Neural cell (in vitro differentiated cells): ENCODE measurements around the gene DRICH1. TPM values are rescaled to one million over a fixed set of nuclear protein-coding genes. Genes with fewer than 3 reads are reported as not detected.
"Not testable (repeated sequence)": the region's sequence is repeated elsewhere in the genome, so short reads cannot be mapped to it uniquely, and the experiment has no call there.

ENCODE experiments used
- H2AFZ ChIP-seq: fragments of 200-600, 300-800 bp; sonication (generic), shearing (Covaris generic); 2 replicates; pipeline ENCODE4 v1.6.0; 2014; ENCODE audit warnings: low read depth, mild to moderate bottlenecking, antibody characterized with exemption, low read length, moderate library complexity
- H3F3A ChIP-seq: fragments of 200-600 bp; shearing (Covaris generic); 2 replicates; pipeline ENCODE4 v1.6.1; 2016; ENCODE audit warnings: mild to moderate bottlenecking, moderate library complexity, mixed read lengths, antibody characterized with exemption, low read length; ENCODE audit not compliant: insufficient read depth, poor library complexity, severe bottlenecking
- H3K27ac ChIP-seq: fragments of 200-600, 300-800 bp; sonication (generic), shearing (Covaris generic); 2 replicates; pipeline ENCODE4 v1.5.1; 2014; ENCODE audit warnings: mild to moderate bottlenecking, low read length, moderate library complexity
- H3K27me3 ChIP-seq: fragments of 300-800, 200-600 bp; sonication (generic), shearing (Covaris generic); 2 replicates; pipeline ENCODE4 v1.6.0; 2014; ENCODE audit warnings: mild to moderate bottlenecking, low read depth, low read length, moderate library complexity; ENCODE audit not compliant: insufficient read depth
- H3K36me3 ChIP-seq: fragments of 300-800, 200-600 bp; sonication (generic), shearing (Covaris generic); 2 replicates; pipeline ENCODE4 v1.5.1; 2014; ENCODE audit warnings: mild to moderate bottlenecking, antibody characterized with exemption, low read length, moderate library complexity; ENCODE audit not compliant: insufficient read depth
- H3K4me2 ChIP-seq: fragments of 300-800, 200-600 bp; sonication (generic), shearing (Covaris generic); 2 replicates; pipeline ENCODE4 v1.6.0; 2014; ENCODE audit warnings: mild to moderate bottlenecking, low read length
- H3K4me3 ChIP-seq: fragments of 300-800, 200-600 bp; sonication (generic), shearing (Covaris generic); 2 replicates; pipeline ENCODE4 v1.5.1; 2014; ENCODE audit warnings: mild to moderate bottlenecking, low read length, moderate library complexity
- H3K79me2 ChIP-seq: fragments of 200-600 bp; shearing (Covaris generic); replicated peaks from 2 replicates; pipeline ENCODE4 v1.6.0; 2014; ENCODE audit warnings: mild to moderate bottlenecking, low read length, moderate library complexity; ENCODE audit not compliant: insufficient read depth
- H3K9ac ChIP-seq: fragments of 300-800, 200-600 bp; sonication (generic), shearing (Covaris generic); 2 replicates; pipeline ENCODE4 v1.6.1; 2016; ENCODE audit warnings: mild to moderate bottlenecking, low read length, mixed read lengths
- H3K9me2 ChIP-seq: fragments of 200-600 bp; shearing (Covaris generic); 2 replicates; pipeline ENCODE4 v1.6.1; 2016; ENCODE audit warnings: mild to moderate bottlenecking, low read length, mixed read lengths; ENCODE audit not compliant: insufficient read depth
- H3K9me3 ChIP-seq: fragments of 200-600, 300-800 bp; sonication (generic), shearing (Covaris generic); 2 replicates; pipeline ENCODE4 v1.6.1; 2016; ENCODE audit warnings: mild to moderate bottlenecking, mixed run types, low read length, moderate library complexity, mixed read lengths
- H4K20me1 ChIP-seq: fragments of 200-600 bp; shearing (Covaris generic); 2 replicates; pipeline ENCODE4 v1.6.1; 2016; ENCODE audit warnings: mild to moderate bottlenecking, mixed run types; ENCODE audit not compliant: insufficient read depth
- CTCF ChIP-seq: fragments of 450-650 bp; IDR thresholded peaks from 2 replicates; pipeline ENCODE4 v1.5.1; 2014; ENCODE audit warnings: antibody characterized with exemption, mild to moderate bottlenecking, moderate library complexity; ENCODE audit not compliant: poor library complexity, severe bottlenecking
- EP300 ChIP-seq: fragments of 450-650 bp; conservative IDR thresholded peaks from 2 replicates; pipeline ENCODE4 v1.6.1; 2014; ENCODE audit warnings: antibody characterized with exemption, mild to moderate bottlenecking, moderate library complexity; ENCODE audit not compliant: poor library complexity, severe bottlenecking
- EZH2 ChIP-seq: fragments of 200-600, 300-800 bp; shearing (Covaris generic), sonication (generic); IDR thresholded peaks from 2 replicates; pipeline ENCODE4 v1.6.1; 2014; ENCODE audit warnings: antibody characterized with exemption, low read length, borderline replicate concordance, mild to moderate bottlenecking; ENCODE audit not compliant: insufficient read depth, poor library complexity, severe bottlenecking
- MXI1 ChIP-seq: fragments of 450-650 bp; conservative IDR thresholded peaks from 2 replicates; pipeline ENCODE4 v1.6.1; 2014; ENCODE audit warnings: antibody characterized with exemption, mild to moderate bottlenecking; ENCODE audit not compliant: poor library complexity, severe bottlenecking
- POLR2AphosphoS5 ChIP-seq: IDR thresholded peaks from 2 replicates; pipeline ENCODE4 v1.6.1; 2012
- RAD21 ChIP-seq: fragments of 450-650 bp; conservative IDR thresholded peaks from 2 replicates; pipeline ENCODE4 v1.6.1; 2014; ENCODE audit warnings: antibody characterized with exemption, mild to moderate bottlenecking, moderate library complexity
- REST ChIP-seq: IDR thresholded peaks from 2 replicates; pipeline ENCODE4 v1.6.1; 2012; ENCODE audit warnings: borderline replicate concordance
- SMC3 ChIP-seq: fragments of 450-650 bp; conservative IDR thresholded peaks from 2 replicates; pipeline ENCODE4 v1.6.1; 2014; ENCODE audit warnings: antibody characterized with exemption, mild to moderate bottlenecking, moderate library complexity; ENCODE audit not compliant: poor library complexity
- TAF1 ChIP-seq: IDR thresholded peaks from 2 replicates; pipeline ENCODE4 v1.6.1; 2012; ENCODE audit warnings: low read depth
- polyA plus RNA-seq: library from polyadenylated mRNA; depleted of rRNA; stranded (reverse); fragments of >200 nt; gene quantifications from 2 replicates; pipeline ENCODE4 v1.2.3, GENCODE V29; 2014

The DRICH1 gene
- polyA plus RNA-seq, 1 donor from 2014 or later: 0.48 TPM

GRCh38 chr22:23649071-23649501 lies 17.0 kb upstream of the DRICH1 start:
- no peaks in the 10 kb centered on the region for H3F3A ChIP-seq
- H3K4me3 ChIP-seq: no peak overlapping the region
- H3K36me3 ChIP-seq: no peaks in the 10 kb centered on the region
- no peaks in the 10 kb centered on the region for H3K9me2 ChIP-seq
- H3K27me3 ChIP-seq: no peaks in the 10 kb centered on the region
- no peak for TF ChIP-seq RAD21
- no peak for TF ChIP-seq CTCF
- no peak for TF ChIP-seq SMC3
- no peak for TF ChIP-seq REST
- TF ChIP-seq POLR2AphosphoS5: no peak
- no peak for TF ChIP-seq EZH2
- no peak for TF ChIP-seq EP300
- no peak for TF ChIP-seq MXI1
- TF ChIP-seq TAF1: no peak
- H3K27ac ChIP-seq: no peak overlapping the region
- H4K20me1 ChIP-seq: no peaks in the 10 kb centered on the region
- H2AFZ ChIP-seq: no peak overlapping the region
- no peak overlapping the region for H3K4me2 ChIP-seq
- no peak overlapping the region for H3K9ac ChIP-seq
- H3K79me2 ChIP-seq: no peaks in the 10 kb centered on the region
- H3K9me3 ChIP-seq: no peaks in the 10 kb centered on the region

GRCh38 chr22:23646526-23646925 lies 14.4 kb upstream of the DRICH1 start:
- not testable (repeated sequence) for H3K9ac ChIP-seq, H3K4me3 ChIP-seq, H3K27me3 ChIP-seq, H3K36me3 ChIP-seq, H3K4me2 ChIP-seq, H3K79me2 ChIP-seq, H3K9me3 ChIP-seq, H3K27ac ChIP-seq, H4K20me1 ChIP-seq, H3F3A ChIP-seq, H2AFZ ChIP-seq, H3K9me2 ChIP-seq

- H3K36me3 ChIP-seq, H3K27ac ChIP-seq, H3F3A ChIP-seq, H3K27me3 ChIP-seq, H3K9ac ChIP-seq, H3K4me3 ChIP-seq, H3K79me2 ChIP-seq, H3K9me2 ChIP-seq, H3K4me2 ChIP-seq, H4K20me1 ChIP-seq, H3K9me3 ChIP-seq, H2AFZ ChIP-seq: not testable (repeated sequence)
Observed at GRCh38 chr22:23640206-23640605, 8.1 kb upstream of the DRICH1 start.
